GM12872 (cell line): ENCODE results near the gene NRG2.

ENCODE experiments used
- CTCF ChIP-seq: IDR thresholded peaks from 3 replicates; pipeline ENCODE4 v1.5.1; 2011; ENCODE audit warnings: low read depth, mild to moderate bottlenecking, low read length, moderate library complexity; ENCODE audit not compliant: insufficient read depth

NRG2 gene

GRCh38 chr5:139982975-139983240 is 60.2 kb downstream of the NRG2 start:
- TF ChIP-seq CTCF = no peak

GRCh38 chr5:139982157-139982974 is 60.7 kb downstream of the NRG2 start:
- TF ChIP-seq CTCF = no peak

DNA sequence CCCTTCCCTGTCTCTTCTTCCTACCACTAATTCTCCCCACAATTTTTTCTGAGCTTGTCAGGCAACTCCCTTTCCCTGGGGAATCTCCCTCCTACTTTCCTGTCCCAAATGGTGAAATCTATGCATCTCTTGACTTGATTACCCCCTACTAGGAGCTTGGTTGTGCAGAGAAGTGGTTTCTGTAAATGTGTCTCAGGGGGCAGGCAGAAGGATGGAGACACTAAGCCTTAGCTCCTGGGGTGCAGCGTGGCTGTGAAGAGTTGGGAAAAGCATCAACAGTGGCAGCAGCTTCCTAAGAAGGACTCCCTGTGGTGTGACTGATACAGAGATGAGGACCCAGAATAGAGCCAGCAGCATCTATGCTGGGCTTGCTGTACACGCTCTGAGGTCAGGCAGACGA is 62.3 kb downstream of the NRG2 start:
- TF ChIP-seq CTCF = no peak

DNA sequence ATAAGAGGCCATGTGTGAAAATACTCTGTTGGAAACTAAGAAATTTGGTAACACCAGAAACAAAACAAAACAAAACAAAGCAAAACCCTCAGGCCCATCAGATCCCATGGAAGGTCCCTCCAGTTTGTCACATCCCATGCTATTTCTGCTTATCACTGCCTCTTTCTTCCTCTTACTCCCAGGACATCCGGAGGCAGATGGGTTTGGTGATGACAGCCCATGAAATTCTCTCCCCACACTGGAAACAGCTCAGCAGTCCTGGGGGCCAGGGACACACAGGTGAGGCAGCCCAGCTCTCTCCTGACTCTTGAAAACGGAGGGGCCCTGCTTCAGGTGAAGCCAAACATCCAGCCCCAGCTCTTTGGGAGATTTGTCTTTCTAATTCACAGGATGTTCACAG is 63.2 kb downstream of the NRG2 start:
- TF ChIP-seq CTCF = no peak

DNA sequence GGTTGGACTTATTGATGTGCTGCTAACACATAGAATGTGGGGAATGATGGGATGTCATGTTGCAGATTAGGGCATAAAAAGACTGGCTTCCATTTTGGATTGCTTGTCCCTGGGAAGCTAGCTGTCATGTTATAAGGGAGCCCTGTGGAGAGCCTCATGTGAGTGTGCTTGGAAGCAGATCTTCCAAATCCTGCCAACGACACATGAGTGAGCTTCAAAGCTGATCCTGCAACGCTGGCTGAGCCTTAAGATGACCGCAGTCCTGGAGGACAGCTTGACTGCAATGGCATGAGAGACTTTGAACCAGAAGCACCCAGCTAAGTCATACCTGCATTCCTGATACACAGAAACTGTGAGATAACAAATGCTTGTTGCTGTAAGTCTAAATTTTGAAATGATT is 63.6 kb downstream of the NRG2 start:
- TF ChIP-seq CTCF = no peak

DNA sequence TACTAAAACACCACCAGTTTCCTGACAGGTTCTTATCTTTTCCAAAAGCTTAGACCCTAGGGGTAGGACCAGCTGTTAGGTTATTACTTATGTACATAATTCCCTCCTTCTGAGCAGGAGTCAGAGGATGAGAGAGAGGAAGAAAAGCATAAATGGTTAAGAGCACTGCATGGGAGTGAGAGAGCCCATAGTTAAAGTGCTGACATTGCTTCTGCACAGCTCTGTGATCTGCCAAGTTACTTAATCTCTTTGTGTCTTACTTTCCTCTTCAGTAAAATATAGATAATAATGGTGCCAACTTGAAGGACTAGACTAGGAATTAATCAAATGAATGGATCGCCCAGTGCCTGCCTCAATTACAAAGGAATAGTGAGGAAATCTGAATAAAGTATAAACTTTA is 66.4 kb downstream of the NRG2 start:
- no peak for TF ChIP-seq CTCF

- TF ChIP-seq CTCF = no peak
Observed at GRCh38 chr5:139975942-139976341, 67.2 kb downstream of the NRG2 start.
